Measurements from ENCODE around the gene HIGD1A. TPM values are rescaled to one million over a fixed set of nuclear protein-coding genes. Genes with fewer than 3 reads are reported as not detected.

HIGD1A gene
- total and polyA plus RNA-seq, 12 donors: 179 to 399 (median 331) TPM

GRCh38 chr3:42846685-42847522 lies 42.6 kb upstream of the HIGD1A start:
- ATAC-seq (peak in 7 of 8 donors; percentile 23 to 64 (median 54)), DNase-seq (no peak)
- Histone ChIP-seq H3K4me1 (peaks cover 2 to 54% (median 29%) of the 10 kb centered on the region in 9 donors), H3K27ac (peak overlapping the region in 7 of 10 donors; percentile 8 to 83 (median 61)), H3K36me3 (no peaks in the 10 kb centered on the region), H3K4me3 (no peak overlapping the region), H3K27me3 (no peaks in the 10 kb centered on the region), H3K9me3 (no peaks in the 10 kb centered on the region)
- TF ChIP-seq, protein P1, sequence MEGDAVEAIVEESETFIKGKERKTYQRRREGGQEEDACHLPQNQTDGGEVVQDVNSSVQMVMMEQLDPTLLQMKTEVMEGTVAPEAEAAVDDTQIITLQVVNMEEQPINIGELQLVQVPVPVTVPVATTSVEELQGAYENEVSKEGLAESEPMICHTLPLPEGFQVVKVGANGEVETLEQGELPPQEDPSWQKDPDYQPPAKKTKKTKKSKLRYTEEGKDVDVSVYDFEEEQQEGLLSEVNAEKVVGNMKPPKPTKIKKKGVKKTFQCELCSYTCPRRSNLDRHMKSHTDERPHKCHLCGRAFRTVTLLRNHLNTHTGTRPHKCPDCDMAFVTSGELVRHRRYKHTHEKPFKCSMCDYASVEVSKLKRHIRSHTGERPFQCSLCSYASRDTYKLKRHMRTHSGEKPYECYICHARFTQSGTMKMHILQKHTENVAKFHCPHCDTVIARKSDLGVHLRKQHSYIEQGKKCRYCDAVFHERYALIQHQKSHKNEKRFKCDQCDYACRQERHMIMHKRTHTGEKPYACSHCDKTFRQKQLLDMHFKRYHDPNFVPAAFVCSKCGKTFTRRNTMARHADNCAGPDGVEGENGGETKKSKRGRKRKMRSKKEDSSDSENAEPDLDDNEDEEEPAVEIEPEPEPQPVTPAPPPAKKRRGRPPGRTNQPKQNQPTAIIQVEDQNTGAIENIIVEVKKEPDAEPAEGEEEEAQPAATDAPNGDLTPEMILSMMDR (IDR thresholded peaks at IDR 0.05): no peak
- intact Hi-C loops (cut with DNase I): no loop called here
- 33 to 44% methylated on average over 5 of the region's 5 CpGs for WGBS, 2 donors

GRCh38 chr3:42844815-42845214 lies 40.5 kb upstream of the HIGD1A start:
- no peaks in the 10 kb centered on the region for H3K27me3 ChIP-seq
- TF ChIP-seq, protein P1 (IDR thresholded peaks at IDR 0.05): no peak
- intact Hi-C loops (cut with DNase I): no loop called here
- WGBS, 2 donors: 79 to 95% methylated on average over 4 of the region's 4 CpGs
- no peaks in the 10 kb centered on the region for H3K36me3 ChIP-seq
- H3K27ac ChIP-seq: peak overlapping the region in 4 of 10 donors; percentile 26 to 83 (median 52)
- H3K9me3 ChIP-seq: no peaks in the 10 kb centered on the region
- DNase-seq: no peak
- H3K4me1 ChIP-seq: peaks cover 2 to 51% (median 29%) of the 10 kb centered on the region in 9 donors
- H3K4me3 ChIP-seq: no peak overlapping the region
- no peak for ATAC-seq

- intact Hi-C loops (cut with DNase I): no loop called here
These were observed 40.1 kb upstream of the HIGD1A start for GRCh38 chr3:42844412-42844713.

GRCh38 chr3:42843713-42844411 lies 39.6 kb upstream of the HIGD1A start:
- Histone ChIP-seq H3K36me3 (no peaks in the 10 kb centered on the region), H3K27ac (peak overlapping the region in 5 of 10 donors; percentile 26 to 83 (median 32)), H3K27me3 (no peaks in the 10 kb centered on the region), H3K9me3 (no peaks in the 10 kb centered on the region), H3K4me1 (peaks cover 2 to 51% (median 29%) of the 10 kb centered on the region in 9 donors), H3K4me3 (no peak overlapping the region)
- TF ChIP-seq, protein P1 (IDR thresholded peaks at IDR 0.05): no peak
- DNase-seq (no peak), ATAC-seq (peak in 6 of 8 donors; percentile 15 to 63 (median 41))
- intact Hi-C loops (cut with DNase I): no loop called here
- WGBS, 2 donors: 50 to 64% methylated on average over 6 of the region's 6 CpGs

More at GRCh38 chr3:42844412-42844713, 40.1 kb upstream of the HIGD1A start:
- DNase-seq (no peak), ATAC-seq (no peak)
- Histone ChIP-seq H3K9me3 (no peaks in the 10 kb centered on the region), H3K36me3 (no peaks in the 10 kb centered on the region), H3K27ac (peak overlapping the region in 5 of 10 donors; percentile 26 to 83 (median 32)), H3K4me3 (no peak overlapping the region), H3K27me3 (no peaks in the 10 kb centered on the region), H3K4me1 (peaks cover 2 to 51% (median 29%) of the 10 kb centered on the region in 9 donors)
- TF ChIP-seq, protein P1 (IDR thresholded peaks at IDR 0.05): no peak
- 79 to 81% methylated on average over 1 of the region's 1 CpG for WGBS, 2 donors
